ENCODE data around the gene ELF4.

ELF4 gene

DNA sequence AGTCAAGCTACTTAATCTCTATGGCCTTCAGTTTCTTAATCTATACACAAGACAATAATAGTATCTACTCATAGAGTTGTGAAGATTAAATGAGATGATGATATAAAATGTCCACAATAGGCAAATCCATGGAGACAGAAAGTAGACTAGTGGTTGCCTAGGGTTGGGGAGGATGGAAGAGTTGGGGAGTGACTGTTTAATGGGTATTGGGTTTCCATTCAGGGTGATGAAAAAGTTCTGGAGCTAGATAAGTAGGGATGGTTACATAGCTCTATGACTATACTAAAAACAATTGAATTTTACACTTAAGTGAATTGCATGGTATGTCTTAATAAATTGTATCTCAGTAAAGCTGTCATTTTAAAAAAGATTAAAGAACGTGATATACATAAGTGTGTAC is 92.2 kb downstream of the ELF4 start:
- Histone ChIP-seq H3K27me3 (replicated peaks; ENCODE audit: control insufficient read depth, insufficient read depth, low read length) (no peaks in the 10 kb centered on the region), H3K4me3 (replicated peaks; ENCODE audit: low read depth, low read length) (no peak overlapping the region), H3K36me3 (ENCODE audit: control insufficient read depth, insufficient read depth, low read length) (no peaks in the 10 kb centered on the region)
- no peak for DNase-seq (ENCODE audit: extremely low read depth, insufficient read length)
- TF ChIP-seq CTCF (IDR thresholded peaks at IDR 0.05; ENCODE audit: insufficient read depth, low read length, poor library complexity, severe bottlenecking) = no peak

DNA sequence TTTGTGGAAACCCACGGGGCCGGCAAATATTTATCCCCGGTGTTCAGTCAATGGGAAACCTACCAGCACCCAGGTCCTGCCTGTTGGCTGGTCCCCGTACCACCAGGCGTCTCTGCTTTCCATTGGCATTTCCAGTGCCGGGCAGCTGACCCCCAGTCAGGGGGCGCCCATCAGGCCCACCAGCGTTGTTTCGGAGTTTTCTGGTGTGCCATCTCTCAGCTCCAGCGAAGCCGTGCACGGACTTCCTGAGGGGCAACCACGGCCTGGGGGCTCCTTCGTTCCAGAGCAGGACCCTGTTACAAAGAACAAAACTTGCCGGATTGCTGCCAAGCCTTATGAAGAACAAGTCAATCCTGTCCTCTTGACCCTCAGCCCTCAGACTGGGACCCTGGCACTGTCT is 95.1 kb downstream of the ELF4 start:
- Histone ChIP-seq H3K27me3 (replicated peaks; ENCODE audit: control insufficient read depth, insufficient read depth, low read length) (no peaks in the 10 kb centered on the region), H3K36me3 (ENCODE audit: control insufficient read depth, insufficient read depth, low read length) (no peaks in the 10 kb centered on the region; the same call in 1 of the 2 replicates), H3K4me3 (replicated peaks; ENCODE audit: low read depth, low read length) (no peak overlapping the region)
- no peak for DNase-seq (ENCODE audit: extremely low read depth, insufficient read length)
- TF ChIP-seq CTCF (IDR thresholded peaks at IDR 0.05; ENCODE audit: insufficient read depth, low read length, poor library complexity, severe bottlenecking) = no peak

Measured in GM06990 (cell line).